ENCODE data around the gene SDK1. TPM values are rescaled to one million over a fixed set of nuclear protein-coding genes. Genes with fewer than 3 reads are reported as not detected.

SDK1 gene
- total RNA-seq, 1 experiment from 2014 or later = 7.1 TPM

DNA sequence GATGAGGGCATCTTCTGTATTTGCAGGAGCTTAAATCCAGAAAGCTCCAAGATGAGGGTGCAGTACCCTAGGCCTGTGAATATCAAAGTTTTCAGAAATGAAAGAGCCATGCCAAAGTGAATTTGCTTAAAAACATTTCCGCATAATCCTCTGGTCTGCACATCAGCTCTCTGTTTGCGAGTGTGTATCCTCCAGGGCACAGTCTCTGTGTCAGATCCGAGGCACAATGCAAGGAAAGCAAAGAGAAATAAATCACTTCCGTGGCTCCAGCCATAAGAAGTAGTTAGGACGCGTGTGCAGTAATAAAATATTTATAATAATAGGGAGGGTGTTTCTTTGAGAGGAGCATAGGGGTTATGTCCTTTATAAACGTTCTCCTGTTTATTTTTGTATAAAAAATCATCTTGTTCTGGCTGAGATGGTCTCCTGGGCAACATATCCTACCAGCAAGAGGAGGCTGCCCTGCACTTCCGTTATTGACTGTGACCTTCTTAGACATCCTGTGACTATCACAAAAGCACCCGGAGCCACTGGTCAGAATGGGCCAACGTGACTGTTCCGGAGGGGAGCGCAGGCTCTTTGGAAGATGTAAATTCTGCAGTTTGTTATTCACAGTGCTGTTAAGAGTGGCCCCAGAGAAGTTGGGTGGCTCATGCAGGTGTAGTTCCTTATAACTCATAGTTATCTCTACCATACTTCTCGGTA, 713.4 kb downstream of the SDK1 start:
- intact Hi-C loops (cut with micrococcal nuclease; ENCODE audit: unreplicated experiment) = no loop called here
- Histone ChIP-seq H3K4me1 (no peaks in the 10 kb centered on the region), H3K27me3 (replicated peaks; ENCODE audit: control insufficient read depth, insufficient read depth, low read length) (no peaks in the 10 kb centered on the region), H3K4me3 (ENCODE audit: low read depth, low read length) (no peak overlapping the region), H3K36me3 (ENCODE audit: control insufficient read depth, insufficient read depth, low read length) (no peaks in the 10 kb centered on the region), H3K9me3 (peaks cover 6% of the 10 kb centered on the region)
- DNase-seq = no peak
- ChIA-PET POLR2A (no interaction called here), CTCF (no interaction called here)
- Mint-ChIP-seq H3K36me3 (ENCODE audit: insufficient read depth, unreplicated experiment) (no peaks in the 10 kb centered on the region), H3K4me3 (ENCODE audit: unreplicated experiment) (no peak overlapping the region), H3K4me1 (ENCODE audit: low read depth, unreplicated experiment) (no peaks in the 10 kb centered on the region), H3K9me3 (ENCODE audit: unreplicated experiment) (peaks cover 15% of the 10 kb centered on the region), H3K27ac (ENCODE audit: unreplicated experiment) (no peak overlapping the region), H3K27me3 (ENCODE audit: insufficient read depth, unreplicated experiment) (no peaks in the 10 kb centered on the region)
- BruUV-seq (replicated peaks) = no TSS peak
- no peak for TF ChIP-seq CTCF (IDR thresholded peaks at IDR 0.05; ENCODE audit: insufficient read depth in 1 of 2, low read depth in 1 of 2, low read length in 1 of 2, severe bottlenecking in 1 of 2, unreplicated experiment in 1 of 2)

- H3K36me3 ChIP-seq (ENCODE audit: control insufficient read depth, insufficient read depth, low read length) = no peaks in the 10 kb centered on the region
- Mint-ChIP-seq H3K9me3 (ENCODE audit: unreplicated experiment) (peaks cover 15% of the 10 kb centered on the region), H3K4me3 (ENCODE audit: unreplicated experiment) (no peak overlapping the region), H3K27ac (ENCODE audit: unreplicated experiment) (no peak overlapping the region), H3K36me3 (ENCODE audit: insufficient read depth, unreplicated experiment) (no peaks in the 10 kb centered on the region), H3K4me1 (ENCODE audit: low read depth, unreplicated experiment) (no peaks in the 10 kb centered on the region), H3K27me3 (ENCODE audit: insufficient read depth, unreplicated experiment) (no peaks in the 10 kb centered on the region)
- no peak for TF ChIP-seq CTCF (IDR thresholded peaks at IDR 0.05; ENCODE audit: insufficient read depth in 1 of 2, low read depth in 1 of 2, low read length in 1 of 2, severe bottlenecking in 1 of 2, unreplicated experiment in 1 of 2)
- peaks cover 6% of the 10 kb centered on the region for H3K9me3 ChIP-seq
- no peaks in the 10 kb centered on the region for H3K4me1 ChIP-seq
- no peak for DNase-seq
- H3K4me3 ChIP-seq (ENCODE audit: low read depth, low read length) = no peak overlapping the region
- POLR2A ChIA-PET = no interaction called here
- no peaks in the 10 kb centered on the region for H3K27me3 ChIP-seq (replicated peaks; ENCODE audit: control insufficient read depth, insufficient read depth, low read length)
- no TSS peak for BruUV-seq (replicated peaks)
- intact Hi-C loops (cut with micrococcal nuclease; ENCODE audit: unreplicated experiment) = no loop called here
- CTCF ChIA-PET = no interaction called here
These were observed 714.3 kb downstream of the SDK1 start for GRCh38 chr7:4015371-4015770.

- DNase-seq = no peak
- intact Hi-C loops (cut with micrococcal nuclease; ENCODE audit: unreplicated experiment) = no loop called here
These were observed 714.9 kb downstream of the SDK1 start for GRCh38 chr7:4015996-4016395.

More at GRCh38 chr7:4015996-4016395, 714.9 kb downstream of the SDK1 start:
- peaks cover 6% of the 10 kb centered on the region for H3K9me3 ChIP-seq
- H3K4me1 ChIP-seq = no peaks in the 10 kb centered on the region
- H3K27me3 ChIP-seq (replicated peaks; ENCODE audit: control insufficient read depth, insufficient read depth, low read length) = no peaks in the 10 kb centered on the region
- H3K4me3 ChIP-seq (ENCODE audit: low read depth, low read length) = no peak overlapping the region
- Mint-ChIP-seq H3K4me3 (ENCODE audit: unreplicated experiment) (no peak overlapping the region), H3K27ac (ENCODE audit: unreplicated experiment) (no peak overlapping the region), H3K4me1 (ENCODE audit: low read depth, unreplicated experiment) (no peaks in the 10 kb centered on the region), H3K36me3 (ENCODE audit: insufficient read depth, unreplicated experiment) (no peaks in the 10 kb centered on the region), H3K27me3 (ENCODE audit: insufficient read depth, unreplicated experiment) (no peaks in the 10 kb centered on the region), H3K9me3 (ENCODE audit: unreplicated experiment) (peaks cover 15% of the 10 kb centered on the region)
- ChIA-PET POLR2A (no interaction called here), CTCF (no interaction called here)
- no peaks in the 10 kb centered on the region for H3K36me3 ChIP-seq (ENCODE audit: control insufficient read depth, insufficient read depth, low read length)
- no peak for TF ChIP-seq CTCF (IDR thresholded peaks at IDR 0.05; ENCODE audit: insufficient read depth in 1 of 2, low read depth in 1 of 2, low read length in 1 of 2, severe bottlenecking in 1 of 2, unreplicated experiment in 1 of 2)
- BruUV-seq (replicated peaks) = no TSS peak

Measured in Caco-2 (cell line).